ENCODE results near the gene SLC6A16.
"Not testable (repeated sequence)": the region's sequence is repeated elsewhere in the genome, so short reads cannot be mapped to it uniquely, and the experiment has no call there.

DNA sequence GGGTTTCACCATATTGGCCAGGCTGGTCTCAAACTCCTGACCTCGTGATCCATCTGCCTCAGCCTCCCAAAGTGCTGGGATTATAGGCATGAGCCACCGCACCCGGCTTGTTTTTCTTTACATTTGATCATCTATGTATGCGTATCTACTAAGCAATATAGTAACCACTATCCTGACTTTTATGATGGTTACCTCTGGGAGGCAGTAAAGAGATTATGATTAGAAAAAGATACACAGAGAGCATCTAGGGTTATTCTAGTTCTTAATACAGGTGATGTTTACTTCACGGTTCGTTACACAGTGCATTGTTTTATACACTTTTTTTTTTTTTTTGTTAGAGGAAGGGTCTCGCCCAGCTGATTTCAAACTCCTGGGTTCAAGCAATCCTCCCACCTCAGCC, 18.3 kb downstream of the SLC6A16 start:
- TF ChIP-seq, protein P1, sequence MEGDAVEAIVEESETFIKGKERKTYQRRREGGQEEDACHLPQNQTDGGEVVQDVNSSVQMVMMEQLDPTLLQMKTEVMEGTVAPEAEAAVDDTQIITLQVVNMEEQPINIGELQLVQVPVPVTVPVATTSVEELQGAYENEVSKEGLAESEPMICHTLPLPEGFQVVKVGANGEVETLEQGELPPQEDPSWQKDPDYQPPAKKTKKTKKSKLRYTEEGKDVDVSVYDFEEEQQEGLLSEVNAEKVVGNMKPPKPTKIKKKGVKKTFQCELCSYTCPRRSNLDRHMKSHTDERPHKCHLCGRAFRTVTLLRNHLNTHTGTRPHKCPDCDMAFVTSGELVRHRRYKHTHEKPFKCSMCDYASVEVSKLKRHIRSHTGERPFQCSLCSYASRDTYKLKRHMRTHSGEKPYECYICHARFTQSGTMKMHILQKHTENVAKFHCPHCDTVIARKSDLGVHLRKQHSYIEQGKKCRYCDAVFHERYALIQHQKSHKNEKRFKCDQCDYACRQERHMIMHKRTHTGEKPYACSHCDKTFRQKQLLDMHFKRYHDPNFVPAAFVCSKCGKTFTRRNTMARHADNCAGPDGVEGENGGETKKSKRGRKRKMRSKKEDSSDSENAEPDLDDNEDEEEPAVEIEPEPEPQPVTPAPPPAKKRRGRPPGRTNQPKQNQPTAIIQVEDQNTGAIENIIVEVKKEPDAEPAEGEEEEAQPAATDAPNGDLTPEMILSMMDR (conservative IDR thresholded peaks at IDR 0.05): not testable (repeated sequence)
- TF ChIP-seq EZH2 (IDR thresholded peaks at IDR 0.05; ENCODE audit: low read depth): not testable (repeated sequence)

Data from PC-9 (cell line).